Suppressor macrophage treated with lipopolysaccharide for 4 hours (primary cell): ENCODE data around the gene SLC25A28.
A peak's percentile ranks its signal among the peaks of the same experiment; 100 is the strongest.

Source experiments
- DNase-seq: peaks from one replicate; pipeline ENCODE4 v3.0.0-alpha.2; 2020

The SLC25A28 gene, protein sequence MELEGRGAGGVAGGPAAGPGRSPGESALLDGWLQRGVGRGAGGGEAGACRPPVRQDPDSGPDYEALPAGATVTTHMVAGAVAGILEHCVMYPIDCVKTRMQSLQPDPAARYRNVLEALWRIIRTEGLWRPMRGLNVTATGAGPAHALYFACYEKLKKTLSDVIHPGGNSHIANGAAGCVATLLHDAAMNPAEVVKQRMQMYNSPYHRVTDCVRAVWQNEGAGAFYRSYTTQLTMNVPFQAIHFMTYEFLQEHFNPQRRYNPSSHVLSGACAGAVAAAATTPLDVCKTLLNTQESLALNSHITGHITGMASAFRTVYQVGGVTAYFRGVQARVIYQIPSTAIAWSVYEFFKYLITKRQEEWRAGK

DNA sequence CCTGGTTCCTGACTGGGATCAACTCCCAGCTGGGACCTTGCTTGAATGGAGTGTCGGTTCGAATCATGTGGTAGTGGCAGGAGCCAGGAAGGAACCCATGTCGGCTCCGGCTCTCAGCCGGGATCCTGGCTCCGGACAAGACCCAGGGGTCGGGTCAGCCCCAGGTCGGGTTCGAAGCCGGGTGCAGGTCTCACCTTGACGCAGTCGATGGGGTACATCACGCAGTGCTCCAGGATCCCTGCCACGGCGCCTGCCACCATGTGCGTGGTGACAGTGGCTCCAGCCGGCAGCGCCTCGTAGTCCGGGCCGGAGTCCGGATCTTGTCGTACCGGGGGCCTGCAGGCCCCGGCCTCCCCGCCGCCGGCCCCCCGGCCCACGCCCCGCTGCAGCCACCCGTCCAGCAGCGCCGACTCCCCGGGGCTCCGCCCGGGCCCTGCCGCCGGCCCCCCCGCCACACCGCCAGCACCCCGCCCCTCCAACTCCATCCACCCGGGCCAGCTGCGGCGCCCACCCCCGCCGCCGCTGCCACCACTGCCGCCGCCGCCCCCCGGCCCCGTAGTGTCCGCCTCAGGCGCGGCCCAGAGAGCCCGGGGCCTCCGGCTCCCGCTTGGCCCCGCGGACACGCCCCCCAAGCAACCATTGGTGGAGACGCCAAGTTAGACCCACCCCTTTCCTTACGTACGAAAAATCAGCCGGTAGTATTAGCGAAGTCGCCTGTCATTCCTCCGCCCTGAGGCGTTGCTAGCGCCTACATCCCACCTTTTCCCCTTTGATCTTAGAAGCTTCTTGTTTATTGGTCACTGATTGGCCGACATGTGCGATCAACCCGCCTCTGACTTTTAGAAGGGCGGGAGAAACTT, at the start of gene SLC25A28:
SLC25A28 (minus strand) TSS at position 589 of the 860 bp plus-strand sequence; CDS start at position 485, 104 bp downstream.
- peak; percentile 99 for DNase-seq

DNA sequence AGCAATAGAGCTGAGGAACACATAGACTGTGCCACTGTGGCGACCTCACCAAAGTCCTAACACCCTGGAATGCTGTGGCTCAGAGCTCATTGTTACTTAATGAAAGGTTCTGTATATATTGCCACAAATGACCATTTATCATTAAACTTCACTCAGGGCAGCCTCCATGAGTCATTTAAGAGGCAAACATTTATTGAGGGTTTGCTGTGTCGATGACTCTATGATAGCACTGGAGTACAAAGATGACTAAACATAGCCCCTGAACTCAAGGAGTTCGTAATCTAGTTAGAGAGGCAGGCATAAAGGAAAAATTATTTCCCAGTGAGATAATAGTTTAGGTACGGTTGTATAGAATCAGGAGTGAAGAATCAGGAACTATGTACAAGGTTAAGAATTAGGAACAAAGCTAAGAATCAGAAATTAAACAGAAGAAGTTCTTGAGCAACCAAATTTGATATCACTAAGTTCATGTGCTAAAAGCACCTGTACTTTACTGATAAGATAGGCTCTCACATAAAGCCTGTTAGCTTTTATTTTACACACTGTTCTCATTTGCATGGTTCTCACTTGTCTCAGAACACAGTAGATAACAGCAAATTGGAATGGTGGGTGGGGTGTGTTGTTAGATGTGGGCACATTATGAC, 47.0 kb upstream of the SLC25A28 start:
- no peak for DNase-seq

DNA sequence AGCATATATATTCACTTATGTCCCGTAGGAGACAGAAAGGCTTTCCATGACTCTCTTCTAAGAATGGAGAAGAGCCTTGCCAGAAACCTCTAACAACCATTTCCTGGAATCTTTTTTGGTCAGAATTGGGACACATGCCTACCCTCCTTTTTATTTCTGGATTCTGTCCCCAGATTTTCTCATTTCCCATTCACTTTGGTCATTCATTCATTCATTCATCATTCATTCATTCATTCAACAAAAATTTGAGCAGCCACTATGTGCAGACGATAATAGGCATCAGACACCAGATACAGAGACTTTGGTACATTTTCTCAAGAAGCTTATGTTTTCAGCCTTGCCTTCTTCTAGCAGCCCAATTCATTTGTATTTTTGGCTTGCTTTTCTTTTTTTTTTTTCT, 45.1 kb upstream of the SLC25A28 start:
- no peak for DNase-seq

DNA sequence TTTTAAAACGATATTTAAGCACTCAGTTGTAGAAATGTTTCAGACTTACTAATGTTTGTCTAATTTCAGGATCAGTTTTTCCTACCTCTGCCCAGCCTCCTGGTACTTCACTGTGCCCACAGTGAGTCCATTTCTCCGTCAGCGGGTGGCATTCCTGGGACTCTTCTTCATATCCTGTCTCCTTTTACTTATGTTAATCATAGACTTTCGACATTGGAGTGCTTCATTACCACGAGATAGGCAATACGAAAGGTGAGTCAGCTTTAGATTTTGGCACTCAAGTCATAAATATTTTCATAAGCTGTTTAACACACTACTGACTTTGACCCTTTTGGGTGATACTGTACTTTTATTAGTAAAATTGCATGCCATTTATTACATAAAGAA, 41.1 kb upstream of the SLC25A28 start:
- peak; percentile 35 for DNase-seq

DNA sequence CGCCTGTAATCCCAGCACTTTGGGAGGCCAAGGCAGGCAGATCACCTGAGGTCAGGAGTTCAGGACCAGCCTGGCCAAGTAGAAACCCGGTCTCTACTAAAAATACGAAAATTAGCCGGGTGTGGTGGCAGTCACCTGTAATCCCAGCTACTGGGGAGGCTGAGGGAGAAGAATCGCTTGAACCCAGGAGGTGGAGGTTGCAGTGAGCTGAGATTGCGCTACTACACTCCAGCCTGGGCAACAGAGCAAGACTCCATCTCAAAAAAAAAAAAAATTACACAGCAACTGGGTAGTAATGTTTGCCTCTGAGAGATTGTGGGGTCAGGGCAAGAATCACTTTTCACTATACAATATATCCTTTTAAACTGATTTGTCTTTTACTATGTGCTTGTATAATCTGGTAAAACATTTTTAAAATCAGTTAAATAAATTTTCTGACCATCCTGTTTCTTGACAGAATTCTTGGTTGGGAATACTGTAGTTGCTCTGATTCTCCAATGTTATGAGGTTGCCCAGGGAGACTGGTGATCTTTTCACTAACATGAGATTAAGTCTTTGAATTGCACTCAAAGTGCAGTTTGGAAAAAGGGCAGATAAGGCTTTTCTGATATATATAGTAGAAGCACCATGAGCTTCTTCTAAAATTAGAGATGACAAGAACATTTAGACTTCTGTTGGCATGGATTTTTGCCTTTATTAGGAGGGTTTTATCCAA, 40.6 kb upstream of the SLC25A28 start:
- DNase-seq = no peak

DNA sequence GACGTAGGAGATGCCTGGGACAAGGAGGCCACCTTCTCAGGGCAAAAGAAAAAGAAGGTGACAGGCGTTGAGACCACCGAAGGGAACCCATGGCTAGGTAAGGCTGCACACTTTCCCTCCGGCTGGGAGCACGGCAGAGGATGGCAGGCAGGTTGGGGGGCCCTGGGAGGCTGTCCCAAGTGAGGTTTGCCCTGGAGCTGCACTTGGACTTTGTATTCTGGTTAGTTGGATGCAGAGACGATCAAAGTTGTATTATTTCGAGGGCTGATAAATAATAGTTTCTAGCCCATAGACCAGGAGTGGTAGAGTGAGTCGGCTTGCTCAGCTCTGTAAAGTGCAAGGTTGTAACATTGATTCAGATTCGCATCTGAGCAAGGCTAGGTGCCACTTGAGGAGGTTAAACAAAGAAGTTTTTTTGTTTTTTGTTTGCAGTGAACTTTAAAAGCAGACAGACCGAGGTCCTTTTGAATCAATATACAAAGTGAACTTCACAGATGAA, 39.7 kb upstream of the SLC25A28 start:
- no peak for DNase-seq

DNA sequence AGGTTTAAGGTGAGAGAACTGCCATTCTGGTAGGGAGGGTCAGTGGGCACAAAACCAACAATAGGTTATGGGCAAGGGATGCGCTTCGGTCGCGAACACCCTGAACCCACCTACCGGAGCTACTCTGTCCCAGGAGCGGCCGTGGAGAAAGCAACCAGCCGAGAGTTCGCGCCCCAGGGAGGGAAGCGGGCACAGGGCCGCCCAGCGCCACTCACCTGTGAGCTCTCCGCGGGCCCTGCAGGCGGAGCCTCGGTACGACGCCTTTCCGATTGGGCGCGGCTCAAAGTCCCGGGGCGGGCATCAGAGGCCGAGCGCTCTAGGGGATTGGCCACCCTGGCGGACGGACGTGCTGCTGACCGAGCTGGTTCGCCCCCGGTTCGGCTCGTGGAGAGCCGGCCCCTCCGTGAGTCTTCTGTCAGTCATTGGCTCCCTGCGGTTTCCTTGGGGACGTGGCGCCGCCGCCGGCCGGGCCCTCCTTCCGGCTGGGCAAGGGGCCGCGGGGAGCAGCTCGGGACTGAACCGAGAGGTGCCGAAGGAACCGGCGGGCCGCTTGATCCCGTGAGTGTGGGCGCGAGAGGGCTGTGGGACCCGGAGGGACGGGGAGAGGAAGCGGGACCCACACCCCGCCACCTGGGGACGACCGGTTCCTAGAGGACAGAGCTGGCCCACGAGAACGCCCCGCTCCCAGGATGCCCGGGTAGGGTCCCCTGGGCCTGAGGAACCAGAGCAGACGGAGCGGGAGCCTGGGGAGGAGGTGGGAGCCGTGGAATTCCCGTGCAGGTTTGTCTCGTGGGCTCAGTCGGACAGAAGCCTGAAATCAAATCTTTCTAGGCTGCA, 39.0 kb upstream of the SLC25A28 start, which contains the start of gene ENTPD7:
ENTPD7 (plus strand) TSS at position 479 of the 837 bp plus-strand sequence. CDS start 448 bp downstream, outside the sequence.
- DNase-seq = peak; percentile 97

DNA sequence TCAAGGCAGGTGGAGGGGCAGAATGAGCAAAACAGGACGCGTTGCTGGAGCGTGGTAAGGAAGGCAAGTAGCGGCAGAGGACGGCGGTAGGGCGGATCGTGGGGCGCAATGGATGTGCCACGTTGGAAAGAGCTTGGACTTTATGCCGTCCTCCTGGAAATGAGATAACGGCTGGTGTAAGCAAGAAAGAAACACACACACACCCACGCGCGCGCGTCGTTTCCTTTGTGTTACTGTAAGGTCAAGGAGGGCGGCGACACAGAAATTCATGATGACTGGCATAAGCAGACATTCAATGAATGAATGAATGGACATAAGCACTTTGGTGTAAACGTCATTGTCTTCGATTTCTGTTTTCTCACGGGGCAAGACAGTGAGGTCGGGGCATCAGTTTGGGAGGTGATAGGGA, 38.4 kb upstream of the SLC25A28 start:
- DNase-seq = peak; percentile 92

DNA sequence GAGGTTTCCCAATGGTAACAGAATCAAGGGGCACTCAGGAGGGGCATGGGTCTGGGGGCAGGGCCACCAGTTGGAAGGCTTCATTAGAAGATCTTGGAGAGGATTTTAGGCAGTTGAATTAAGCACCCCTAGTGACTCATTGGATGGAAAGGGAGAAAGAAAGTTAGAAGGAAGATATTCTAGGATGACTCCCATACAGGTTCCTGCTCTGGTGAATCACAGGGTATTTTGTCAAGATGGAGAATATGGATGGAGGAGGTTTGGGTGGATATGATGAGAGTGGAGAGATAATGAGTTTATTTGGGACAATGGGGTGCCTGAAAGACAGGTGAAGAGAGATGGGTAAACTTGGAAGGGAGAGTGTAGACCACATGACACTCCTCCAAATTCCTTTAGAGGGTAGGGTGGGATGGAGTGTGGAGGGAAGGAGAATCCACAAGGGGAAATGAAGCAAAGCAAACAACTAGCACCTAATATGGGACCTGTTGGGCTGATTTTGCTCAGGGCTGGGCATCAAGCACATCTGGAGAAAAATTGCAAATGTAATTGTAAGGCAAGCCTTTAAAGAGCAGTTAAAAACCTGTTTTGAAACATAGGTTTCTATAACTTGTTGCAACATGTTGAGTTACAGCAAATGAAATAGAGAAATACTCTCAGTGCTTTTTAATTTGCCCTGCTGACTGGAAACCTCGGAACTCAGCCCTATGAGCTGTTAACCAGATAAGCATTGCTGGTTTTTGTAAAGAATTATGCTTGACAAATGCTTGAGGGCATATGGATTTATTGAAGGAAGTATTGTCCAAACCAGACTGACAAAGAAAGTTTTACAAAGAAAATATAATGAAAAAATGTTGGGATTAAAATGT, 36.2 kb upstream of the SLC25A28 start:
- peak; percentile 61 for DNase-seq

DNA sequence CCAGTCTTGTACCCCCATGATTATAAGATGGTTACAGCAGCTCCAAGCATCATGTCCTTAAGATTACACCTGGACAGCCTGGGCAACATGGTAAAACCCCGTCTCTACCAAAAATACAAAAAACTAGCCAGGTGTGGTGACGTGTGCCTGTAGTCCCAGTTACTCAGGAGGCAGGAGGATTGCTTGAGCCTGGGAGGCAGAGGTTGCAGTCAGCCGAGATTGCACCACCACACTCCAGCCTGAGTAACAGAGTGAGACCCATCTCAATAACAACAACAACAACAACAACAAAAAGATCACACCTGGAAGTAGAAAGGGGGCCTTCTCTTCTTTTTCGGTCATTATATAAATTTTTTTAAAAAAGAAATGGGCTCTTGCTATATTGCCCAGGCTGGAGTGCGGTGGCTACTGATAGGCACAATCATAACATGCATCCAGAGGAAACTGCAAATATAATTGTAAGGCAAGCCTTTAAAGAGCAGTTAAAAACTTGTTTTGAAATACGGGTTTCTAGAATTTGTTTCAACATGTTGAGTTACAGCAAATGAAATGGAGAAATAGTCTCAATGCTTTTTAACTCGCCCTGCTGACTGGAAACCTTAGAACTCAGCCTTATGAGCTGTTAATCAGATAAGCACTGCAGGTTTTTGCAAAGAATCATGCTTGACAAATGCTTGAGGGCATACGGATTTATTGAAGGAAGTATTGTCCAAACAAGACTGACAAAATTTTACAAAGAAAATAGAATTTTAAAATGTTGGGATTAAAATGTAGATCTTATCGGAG, 34.3 kb upstream of the SLC25A28 start:
- peak; percentile 6 for DNase-seq

DNA sequence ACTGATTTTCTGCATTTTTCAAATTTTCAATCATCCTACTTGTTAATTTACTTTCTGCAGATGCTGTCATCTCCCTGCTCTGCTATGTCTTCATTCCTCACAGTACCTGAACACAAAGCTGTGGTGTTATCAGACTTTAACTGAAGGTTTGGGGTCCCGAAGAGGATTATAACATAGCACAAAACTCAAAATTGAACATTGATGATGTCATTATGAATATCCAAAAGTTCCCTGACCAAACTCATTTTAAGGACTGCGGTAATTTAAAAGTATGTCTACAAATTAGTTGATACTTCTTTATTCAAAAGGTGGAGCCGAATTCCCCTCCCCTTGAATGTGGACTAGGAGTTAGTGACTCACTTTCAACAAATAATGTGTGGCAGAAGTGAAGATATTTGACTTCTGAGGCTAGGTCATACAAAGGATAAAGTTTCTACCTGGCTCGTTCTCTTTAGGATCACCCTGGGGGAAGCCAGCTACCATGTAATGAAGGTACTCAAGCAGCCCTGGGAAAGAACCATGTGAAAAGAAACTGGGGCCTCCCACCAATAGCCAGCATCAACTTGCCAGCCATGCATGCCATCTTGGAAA, 32.7 kb upstream of the SLC25A28 start:
- DNase-seq = no peak

DNA sequence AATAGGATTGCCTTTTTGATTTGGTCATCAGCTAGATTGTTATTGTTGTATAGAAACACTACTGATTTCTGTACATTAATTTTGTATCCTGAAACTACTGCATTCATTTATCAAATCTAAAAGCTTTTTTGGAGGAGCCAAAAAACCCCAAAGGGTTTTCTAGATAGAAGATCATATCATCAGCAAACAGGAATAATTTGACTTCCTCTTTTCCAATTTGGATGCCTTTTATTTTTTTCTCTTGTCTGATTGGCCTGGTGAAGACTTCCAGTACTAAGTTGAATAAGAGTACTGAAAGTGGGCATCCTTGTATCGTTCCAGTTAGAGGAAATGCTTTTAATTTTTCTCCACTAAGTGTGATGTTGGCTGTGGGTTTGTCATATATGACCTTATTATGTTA, 28.5 kb upstream of the SLC25A28 start:
- DNase-seq = no peak

DNA sequence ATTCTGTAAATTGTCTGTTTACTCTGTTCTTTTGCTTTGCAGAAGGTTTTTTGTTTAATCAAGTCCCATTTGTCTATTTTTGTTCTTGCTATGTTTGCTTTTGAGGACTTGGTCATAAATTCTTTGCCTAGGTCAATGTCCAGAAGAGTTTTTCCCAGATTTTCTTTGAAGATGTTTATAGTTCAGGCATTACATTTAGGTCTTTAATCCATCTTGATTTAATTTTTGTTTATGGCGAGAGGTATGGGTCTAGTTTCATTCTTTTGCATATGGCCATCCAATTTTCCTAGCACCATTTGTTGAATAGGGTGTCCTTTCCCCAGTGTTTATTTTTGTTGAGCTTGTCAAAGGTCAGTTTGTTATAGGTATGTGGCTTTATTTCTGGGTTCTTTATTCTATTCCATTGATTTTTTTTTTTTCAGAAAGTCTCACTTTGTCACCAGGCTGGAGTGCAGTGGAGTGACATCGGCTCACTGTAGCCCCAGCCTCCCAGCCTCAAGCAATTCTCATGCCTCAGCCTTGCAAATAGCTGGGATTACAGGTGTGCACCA, 27.4 kb upstream of the SLC25A28 start:
- no peak for DNase-seq

DNA sequence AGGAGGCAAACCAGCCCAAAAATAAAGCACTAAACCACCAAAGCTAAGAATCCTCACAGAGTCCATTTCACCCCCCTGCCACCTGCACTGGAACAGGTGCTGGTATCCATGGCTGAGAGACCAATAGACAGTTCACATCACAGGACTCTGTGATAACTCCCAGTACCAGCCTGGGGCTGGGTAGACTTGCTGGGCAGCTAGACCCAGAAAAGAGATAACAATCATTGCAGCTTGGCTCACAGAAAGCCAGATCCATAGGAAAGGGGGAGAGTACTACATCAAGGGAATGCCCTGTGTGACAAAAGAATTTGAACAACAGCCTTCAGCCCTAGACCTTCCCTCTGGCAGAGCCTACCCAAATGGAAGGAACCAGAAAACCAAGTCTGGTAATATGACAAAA, 13.6 kb upstream of the SLC25A28 start:
- no peak for DNase-seq

DNA sequence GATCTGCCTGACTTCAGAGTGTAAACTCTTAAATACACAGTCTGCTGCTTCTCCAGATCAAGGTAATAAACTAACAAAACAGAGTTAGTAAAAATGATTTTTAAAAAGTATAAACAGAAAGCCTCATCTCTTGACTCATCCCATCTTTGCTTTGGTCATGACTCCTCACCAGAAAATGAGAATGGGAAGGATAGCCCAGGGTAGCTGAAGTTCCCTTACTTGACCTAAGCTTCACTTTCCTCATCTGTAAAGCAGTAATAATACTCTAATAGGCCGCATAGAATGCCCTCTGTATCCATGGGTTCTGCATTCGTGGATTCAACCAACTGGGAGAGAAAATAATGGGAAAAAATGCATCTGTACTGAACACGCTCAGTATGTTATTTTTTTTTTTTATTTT, 11.3 kb upstream of the SLC25A28 start:
- DNase-seq = no peak

DNA sequence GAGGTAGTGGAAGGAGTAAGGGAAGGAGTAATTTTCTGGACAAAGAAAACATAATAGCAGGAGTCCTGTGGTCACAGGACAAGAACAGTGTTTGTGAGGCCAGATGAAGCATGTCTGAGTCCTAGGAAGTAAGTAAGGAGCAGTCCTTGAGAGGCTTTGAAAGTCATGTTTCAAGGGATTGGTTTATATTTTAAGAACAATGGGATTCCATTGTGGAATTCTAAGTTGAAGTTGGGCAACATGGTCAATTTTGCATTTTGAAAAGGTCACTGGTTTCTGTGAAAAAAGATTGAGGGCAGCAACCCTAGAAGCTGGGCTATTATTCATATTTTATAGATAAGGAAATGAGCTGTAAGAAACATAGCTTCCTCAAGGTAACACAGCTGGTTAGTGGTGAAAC, 10.8 kb upstream of the SLC25A28 start:
- no peak for DNase-seq

DNA sequence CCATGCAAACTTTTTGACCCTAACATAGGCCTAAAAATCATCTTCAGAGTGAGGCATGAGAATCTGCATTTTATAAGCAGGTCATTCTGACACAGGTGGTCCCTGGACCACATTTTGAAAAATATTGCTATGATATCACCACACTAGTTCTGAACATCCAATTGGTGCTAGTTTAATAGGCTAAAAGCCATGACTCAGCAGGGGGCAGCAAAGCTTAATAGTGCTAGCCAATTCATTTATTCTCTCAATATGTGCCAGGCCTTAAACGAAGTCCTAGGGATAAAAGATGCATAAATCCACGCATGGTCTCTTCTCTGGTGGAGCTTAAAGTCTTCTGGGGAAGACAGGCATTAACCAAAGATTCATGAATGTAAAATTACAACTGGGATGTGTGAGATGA, 10.2 kb upstream of the SLC25A28 start:
- peak; percentile 58 for DNase-seq

DNA sequence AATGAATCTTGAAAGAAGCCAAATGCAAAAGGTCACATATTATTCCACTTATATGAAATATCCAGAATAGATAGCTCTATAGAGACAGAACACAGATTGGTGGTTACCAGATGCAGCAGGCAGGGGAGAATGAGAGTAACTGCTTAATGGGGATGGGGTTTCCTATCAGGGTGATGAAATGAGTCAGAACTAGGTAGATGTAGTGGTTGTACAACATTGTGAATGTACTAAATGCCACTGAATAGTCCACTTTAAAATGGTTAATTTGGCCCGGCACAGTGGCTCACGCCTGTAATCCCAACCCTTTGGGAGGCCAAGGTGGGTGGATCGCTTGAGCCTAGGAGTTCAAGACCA, 9.4 kb upstream of the SLC25A28 start:
- no peak for DNase-seq
